A549 (cell line): ENCODE results near the gene ROR1.

Experiments
- CTCF ChIP-seq: fragments of >200 bp; sonication (Bioruptor Twin); formaldehyde crosslinking; IDR thresholded peaks from 3 replicates; pipeline ENCODE4 v1.5.1; 2016
- FOSL2 ChIP-seq, 2 experiments: fragments of 450-650 bp in 1 of 2; fragments of >200 bp in 1 of 2; sonication (Bioruptor Twin) in 1 of 2; formaldehyde crosslinking; IDR thresholded peaks; 2 replicates each; pipeline versions ENCODE4 v1.5.0 to v1.6.1; 2016 to 2020; ENCODE audit warnings: mild to moderate bottlenecking in 1 of 2, moderate library complexity in 1 of 2
- HMGXB4 ChIP-seq: fragments of 250-450 bp; sonication (Bioruptor Pico); IDR thresholded peaks from 2 replicates; pipeline ENCODE4 v1.5.0; 2021; ENCODE audit warnings: mild to moderate bottlenecking, moderate library complexity, borderline replicate concordance
- MAX ChIP-seq: IDR thresholded peaks from 2 replicates; pipeline ENCODE4 v1.6.1; 2012
- NR3C1 ChIP-seq: fragments of >200 bp; sonication (Bioruptor Twin); formaldehyde crosslinking; IDR thresholded peaks from 3 replicates; pipeline ENCODE4 v1.6.1; 2017
- POLR2A ChIP-seq: IDR thresholded peaks from 2 replicates; pipeline ENCODE4 v1.6.1; 2012; ENCODE audit warnings: mild to moderate bottlenecking, low read length
- RFX5 ChIP-seq: fragments of 450-650 bp; IDR thresholded peaks from 2 replicates; pipeline ENCODE4 v1.7.1; 2014; ENCODE audit warnings: antibody characterized with exemption, mild to moderate bottlenecking, moderate library complexity
- SMC3 ChIP-seq: fragments of >200 bp; sonication (Bioruptor Twin); formaldehyde crosslinking; IDR thresholded peaks from 3 replicates; pipeline ENCODE4 v1.6.1; 2018; ENCODE audit warnings: inconsistent platforms
- TFCP2L1 ChIP-seq: fragments of 250-450 bp; sonication (Bioruptor Pico); IDR thresholded peaks from 2 replicates; pipeline ENCODE4 v1.5.0; 2021; ENCODE audit warnings: mild to moderate bottlenecking

- no peak for TF ChIP-seq POLR2A
- no peak for TF ChIP-seq MAX
- TF ChIP-seq CTCF, result no peak
- no peak for TF ChIP-seq NR3C1
- TF ChIP-seq RFX5, result no peak
- TF ChIP-seq TFCP2L1 (CRISPR knock-in tag), result no peak
- no peak for TF ChIP-seq SMC3
- no peak for TF ChIP-seq HMGXB4 (CRISPR knock-in tag)
- no peak for TF ChIP-seq FOSL2 (IDR thresholded peaks at IDR 0.05)
- no peak for TF ChIP-seq FOSL2 (CRISPR knock-in tag; IDR thresholded peaks at IDR 0.05)
These were observed 300.9 kb downstream of the ROR1 start for GRCh38 chr1:64074767-64075166.
